Peyer's patch (tissue), 4 donors: Measurements from ENCODE around the gene POFUT2. TPM values are rescaled to one million over a fixed set of nuclear protein-coding genes. Genes with fewer than 3 reads are reported as not detected.
A peak's percentile ranks its signal among the peaks of the same experiment; 100 is the strongest.

Experiments
- DNase-seq, 3 donors: peaks; one replicate each; pipeline ENCODE4 v3.0.0-alpha.2; 2017 to 2019
- H3K27ac ChIP-seq, 4 donors: fragments of 200-600 bp; sonication (generic); one replicate each; pipeline ENCODE4 v1.5.1; 2016 to 2019
- H3K27me3 ChIP-seq, 2 donors: fragments of 200-600 bp; sonication (generic); one replicate each; pipeline ENCODE4 v1.5.1; 2019
- H3K36me3 ChIP-seq, 3 donors: fragments of 200-600 bp; sonication (generic); one replicate each; pipeline ENCODE4 v1.5.1; 2016 to 2019
- H3K4me1 ChIP-seq, 4 donors: fragments of 200-600 bp; sonication (generic); one replicate each; pipeline ENCODE4 v1.5.1; 2016 to 2019
- H3K4me3 ChIP-seq, 4 donors: fragments of 200-600 bp; sonication (generic); 1 replicate in 3 of 4; 2 replicates in 1 of 4; pipeline ENCODE4 v1.5.1; 2016 to 2019; ENCODE audit warnings: mild to moderate bottlenecking in 1 of 4
- H3K9me3 ChIP-seq, 4 donors: fragments of 200-600 bp; sonication (generic); one replicate each; pipeline ENCODE4 v1.5.1; 2016 to 2019; ENCODE audit warnings: mild to moderate bottlenecking in 1 of 4
- POLR2A ChIP-seq, 2 donors: fragments of 450-650 bp; IDR thresholded peaks; one replicate each; pipeline ENCODE4 v1.5.1; 2017; ENCODE audit warnings: antibody characterized with exemption in 2 of 2, mild to moderate bottlenecking in 2 of 2, moderate library complexity in 2 of 2
- total RNA-seq, 4 donors: library from RNA; depleted of rRNA; stranded (reverse); fragments of >200 nt; gene quantifications; one replicate each; pipeline ENCODE4 v1.1.0, GENCODE V29; 2016
- TF ChIP-seq, protein P1 (sequence below), 6 experiments: fragments of 450-650 bp in 4 of 6; fragments of 200-600 bp in 2 of 6; sonication (generic) in 1 of 6; IDR thresholded peaks; one replicate each; pipeline ENCODE4 v1.5.1; 2017 to 2019; ENCODE audit warnings: antibody characterized with exemption in 6 of 6, mild to moderate bottlenecking in 3 of 6, moderate library complexity in 1 of 6

POFUT2 gene
- total RNA-seq, 4 donors from 2014 or later, result 25.6 to 76.4 (median 47.6) TPM

DNA sequence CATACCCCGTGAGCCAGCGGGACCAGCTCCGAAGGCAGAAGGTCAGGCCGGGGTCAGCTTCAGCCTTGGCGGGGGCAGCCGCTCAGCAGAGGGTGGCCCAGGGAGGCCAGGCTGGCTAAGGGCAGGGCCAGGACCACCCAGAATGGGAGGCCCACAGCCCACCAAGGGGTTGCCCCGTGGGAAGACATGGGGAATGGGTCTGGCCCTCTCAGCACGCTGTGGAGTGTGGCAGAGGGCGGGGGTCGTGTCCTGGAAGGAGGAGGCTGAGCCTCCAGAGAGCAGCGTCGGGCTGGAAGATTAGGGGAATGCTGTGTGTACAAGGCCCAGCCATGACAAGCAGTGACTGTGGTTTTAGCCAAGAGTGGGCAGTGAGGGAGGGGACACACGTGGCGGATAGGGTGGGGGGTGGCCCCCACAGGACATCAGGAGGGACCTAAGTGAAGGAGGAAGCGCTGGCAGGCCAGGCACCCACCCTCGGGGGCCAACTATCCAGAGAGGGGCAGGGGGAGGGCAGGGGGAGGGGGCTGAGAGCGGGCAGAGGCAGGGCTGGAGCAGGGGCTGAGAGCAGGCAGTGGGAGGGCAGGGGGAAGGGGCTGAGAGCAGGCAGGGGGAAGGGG, 43.9 kb upstream of the POFUT2 start:
- DNase-seq, result peak in 1 of 3 donors; percentile 44
- Histone ChIP-seq H3K4me1 (peaks cover 0 to 20% (median 0%) of the 10 kb centered on the region in 4 donors), H3K4me3 (no peak overlapping the region), H3K27me3 (no peaks in the 10 kb centered on the region), H3K9me3 (no peaks in the 10 kb centered on the region), H3K27ac (no peak overlapping the region), H3K36me3 (no peaks in the 10 kb centered on the region)
- no peak for TF ChIP-seq POLR2A (IDR thresholded peaks at IDR 0.05)
- TF ChIP-seq, protein P1, sequence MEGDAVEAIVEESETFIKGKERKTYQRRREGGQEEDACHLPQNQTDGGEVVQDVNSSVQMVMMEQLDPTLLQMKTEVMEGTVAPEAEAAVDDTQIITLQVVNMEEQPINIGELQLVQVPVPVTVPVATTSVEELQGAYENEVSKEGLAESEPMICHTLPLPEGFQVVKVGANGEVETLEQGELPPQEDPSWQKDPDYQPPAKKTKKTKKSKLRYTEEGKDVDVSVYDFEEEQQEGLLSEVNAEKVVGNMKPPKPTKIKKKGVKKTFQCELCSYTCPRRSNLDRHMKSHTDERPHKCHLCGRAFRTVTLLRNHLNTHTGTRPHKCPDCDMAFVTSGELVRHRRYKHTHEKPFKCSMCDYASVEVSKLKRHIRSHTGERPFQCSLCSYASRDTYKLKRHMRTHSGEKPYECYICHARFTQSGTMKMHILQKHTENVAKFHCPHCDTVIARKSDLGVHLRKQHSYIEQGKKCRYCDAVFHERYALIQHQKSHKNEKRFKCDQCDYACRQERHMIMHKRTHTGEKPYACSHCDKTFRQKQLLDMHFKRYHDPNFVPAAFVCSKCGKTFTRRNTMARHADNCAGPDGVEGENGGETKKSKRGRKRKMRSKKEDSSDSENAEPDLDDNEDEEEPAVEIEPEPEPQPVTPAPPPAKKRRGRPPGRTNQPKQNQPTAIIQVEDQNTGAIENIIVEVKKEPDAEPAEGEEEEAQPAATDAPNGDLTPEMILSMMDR (IDR thresholded peaks at IDR 0.05), result no peak

DNA sequence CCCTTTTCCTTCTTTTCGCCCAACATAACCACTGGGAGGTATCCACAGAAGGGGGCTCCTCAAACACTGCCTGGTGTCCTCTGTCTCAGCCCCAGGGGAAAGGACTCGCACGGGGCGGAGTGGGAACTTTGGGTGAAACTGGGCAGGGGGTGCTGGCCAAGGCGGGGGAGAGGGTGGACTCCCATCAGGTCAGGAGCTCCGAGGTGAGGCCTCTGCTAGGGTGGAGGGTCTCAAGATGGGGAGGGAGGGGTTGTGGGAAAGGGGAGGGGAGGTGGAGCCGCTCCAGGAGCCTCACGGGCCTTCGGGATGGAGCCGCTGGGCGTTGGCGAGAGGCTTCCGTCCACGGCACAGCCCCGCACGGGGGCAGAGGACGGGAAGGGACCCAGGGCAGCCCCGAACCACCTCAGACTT, 43.2 kb upstream of the POFUT2 start:
- H3K27ac ChIP-seq, result peak overlapping the region in 1 of 4 donors; percentile 86
- H3K4me1 ChIP-seq, result peaks cover 0 to 17% (median 0%) of the 10 kb centered on the region in 4 donors
- TF ChIP-seq, protein P1 (IDR thresholded peaks at IDR 0.05), result no peak
- TF ChIP-seq POLR2A (IDR thresholded peaks at IDR 0.05), result no peak
- no peak overlapping the region for H3K4me3 ChIP-seq
- no peaks in the 10 kb centered on the region for H3K36me3 ChIP-seq
- H3K9me3 ChIP-seq, result no peaks in the 10 kb centered on the region
- peak in 1 of 3 donors; percentile 32 for DNase-seq
- H3K27me3 ChIP-seq, result no peaks in the 10 kb centered on the region

DNA sequence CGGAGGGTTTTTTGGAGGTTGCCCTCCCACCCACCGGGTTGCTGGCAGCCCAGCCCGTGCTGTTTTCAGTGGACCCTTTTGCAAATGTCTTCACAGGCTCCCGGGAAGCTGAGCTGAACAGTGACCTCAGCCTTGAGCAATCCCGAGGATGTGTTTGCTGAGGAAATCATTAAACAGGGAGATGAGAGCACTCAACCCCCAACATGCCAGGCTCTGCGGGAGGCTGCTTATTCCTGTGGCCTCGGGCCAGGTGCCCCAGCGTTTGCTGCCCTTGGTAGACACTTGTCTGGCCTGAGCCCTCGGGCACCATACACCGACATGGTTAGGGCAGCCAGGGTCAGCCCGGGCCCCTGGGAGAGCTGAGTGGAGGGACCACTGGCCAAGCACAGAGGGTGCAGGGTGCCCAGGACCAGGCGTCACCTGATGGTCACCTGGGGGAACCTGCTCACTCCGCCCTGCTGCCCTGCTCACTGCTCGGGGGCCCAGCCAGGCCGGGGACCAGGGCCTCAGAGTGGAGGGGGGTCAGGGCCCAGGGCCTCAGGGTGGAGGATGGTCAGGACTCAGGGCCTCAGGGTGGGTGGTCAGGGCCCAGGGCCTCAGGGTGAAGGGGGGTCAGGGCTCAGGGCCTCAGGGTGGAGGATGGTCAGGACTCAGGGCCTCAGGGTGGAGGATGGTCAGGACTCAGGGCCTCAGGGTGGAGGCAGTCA, 42.5 kb upstream of the POFUT2 start:
- no peaks in the 10 kb centered on the region for H3K9me3 ChIP-seq
- peak overlapping the region in 3 of 4 donors; percentile 10 to 86 (median 65) for H3K27ac ChIP-seq
- no peak for TF ChIP-seq POLR2A (IDR thresholded peaks at IDR 0.05)
- TF ChIP-seq, protein P1 (IDR thresholded peaks at IDR 0.05), result no peak
- H3K4me1 ChIP-seq, result peaks cover 0 to 17% (median 0%) of the 10 kb centered on the region in 4 donors
- peak in 2 of 3 donors; percentile 57 to 75 for DNase-seq
- no peaks in the 10 kb centered on the region for H3K36me3 ChIP-seq
- no peaks in the 10 kb centered on the region for H3K27me3 ChIP-seq
- H3K4me3 ChIP-seq, result no peak overlapping the region

DNA sequence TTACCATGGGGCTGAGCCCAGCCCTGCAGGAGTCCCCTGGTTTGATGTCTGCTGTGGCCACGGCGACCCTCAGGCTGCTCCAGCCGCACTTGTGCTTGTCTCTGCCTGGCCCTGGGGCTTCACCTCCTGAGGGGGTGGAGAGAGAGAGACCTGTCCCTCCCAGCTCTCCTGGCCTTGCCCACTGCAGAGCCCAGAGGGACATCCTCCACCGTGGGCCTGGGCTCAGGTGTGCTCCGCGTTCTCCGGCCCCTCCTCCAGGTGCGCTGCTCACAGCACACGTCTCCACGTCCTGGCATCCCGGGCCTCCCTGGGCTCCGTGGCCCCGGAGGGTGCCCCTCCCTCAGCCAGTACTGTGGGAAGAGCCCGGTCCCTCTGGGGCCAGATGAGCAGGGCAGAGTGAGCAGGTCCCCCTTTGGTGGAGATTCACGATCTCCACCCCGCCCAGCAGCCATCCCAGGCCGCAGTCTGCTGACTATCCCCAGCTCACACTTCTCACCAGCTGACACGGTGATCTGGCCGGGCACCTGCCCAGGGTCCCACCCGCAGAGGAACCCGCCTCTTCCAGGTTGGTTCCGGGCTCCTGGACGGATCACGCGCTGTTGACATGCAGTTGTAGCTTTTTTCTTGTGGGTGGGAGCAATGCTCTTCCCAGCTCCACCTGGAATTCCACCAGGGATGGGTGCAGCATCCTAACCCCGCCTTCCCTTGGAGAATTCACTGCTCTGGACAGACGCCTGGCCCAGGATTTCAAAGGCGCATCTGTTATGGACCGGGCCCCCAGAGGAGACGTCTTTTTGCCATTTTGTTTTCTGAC, 41.8 kb upstream of the POFUT2 start:
- Histone ChIP-seq H3K36me3 (no peaks in the 10 kb centered on the region), H3K27ac (peak overlapping the region in 3 of 4 donors; percentile 10 to 86 (median 65)), H3K4me1 (peaks cover 0 to 17% (median 0%) of the 10 kb centered on the region in 4 donors), H3K4me3 (no peak overlapping the region), H3K9me3 (no peaks in the 10 kb centered on the region), H3K27me3 (no peaks in the 10 kb centered on the region)
- peak in 2 of 3 donors; percentile 57 to 77 for DNase-seq
- TF ChIP-seq, protein P1 (IDR thresholded peaks at IDR 0.05), result no peak
- peak in 1 of 2 donors; percentile 35 for TF ChIP-seq POLR2A (IDR thresholded peaks at IDR 0.05)

DNA sequence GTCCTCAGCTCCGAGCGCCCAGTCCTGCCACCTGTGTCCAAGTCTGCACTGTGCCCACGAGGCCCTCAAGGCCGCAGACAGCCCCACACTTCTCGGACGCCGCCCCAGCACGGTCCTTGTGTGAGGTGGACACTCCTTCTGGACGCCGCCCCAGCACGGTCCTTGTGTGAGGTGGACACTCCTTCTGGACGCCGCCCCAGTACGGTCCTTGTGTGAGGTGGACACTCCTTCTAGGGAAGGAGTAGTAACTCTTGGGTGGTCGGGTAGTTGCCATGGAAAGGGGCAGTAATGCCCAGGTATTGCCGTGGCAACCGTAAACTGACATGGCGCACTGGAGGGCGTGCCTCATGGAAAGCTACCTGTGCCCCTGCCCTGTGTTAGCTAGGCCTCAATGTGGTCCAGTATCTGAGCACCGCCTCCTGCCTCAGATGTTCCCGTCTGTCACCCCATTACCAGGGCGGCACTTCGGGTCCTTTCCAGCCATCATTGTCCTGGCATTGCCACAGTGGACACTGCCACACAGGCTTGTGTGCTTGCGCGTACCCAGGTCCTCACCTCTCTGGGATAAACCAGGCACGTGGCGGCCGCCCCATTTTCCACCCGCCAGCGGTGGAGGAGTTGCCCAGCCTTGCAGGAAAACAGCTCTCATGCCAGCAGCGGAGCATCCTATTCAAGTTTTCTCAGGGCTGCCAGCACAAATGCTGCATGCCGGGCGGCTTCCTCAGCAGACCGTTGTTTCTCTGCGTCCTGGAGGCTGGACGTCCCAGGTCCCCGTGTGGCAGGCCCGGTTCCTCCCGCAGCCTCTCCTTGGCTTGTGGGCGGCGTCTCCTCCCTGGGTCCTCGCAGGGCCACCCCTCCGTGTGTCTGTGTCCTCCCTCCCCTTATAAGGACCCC, 40.8 kb upstream of the POFUT2 start:
- Histone ChIP-seq H3K27ac (no peak overlapping the region), H3K9me3 (no peaks in the 10 kb centered on the region), H3K36me3 (no peaks in the 10 kb centered on the region), H3K4me3 (no peak overlapping the region), H3K4me1 (peaks cover 0 to 17% (median 0%) of the 10 kb centered on the region in 4 donors), H3K27me3 (no peaks in the 10 kb centered on the region)
- DNase-seq, result peak in 1 of 3 donors; percentile 42
- TF ChIP-seq POLR2A (IDR thresholded peaks at IDR 0.05), result no peak
- TF ChIP-seq, protein P1 (IDR thresholded peaks at IDR 0.05), result no peak
